Measurements from ENCODE around the gene CAMK1D. TPM values are rescaled to one million over a fixed set of nuclear protein-coding genes. Genes with fewer than 3 reads are reported as not detected.

CAMK1D gene
- total and polyA plus RNA-seq, 10 of the 15 experiments (the other 5 are each of a cell fraction or from before 2014, with no cell fraction given) = 2.1 to 35.5 (median 14.7) TPM

GRCh38 chr10:12409161-12409560, 59.8 kb downstream of the CAMK1D start:
- no peak for ATAC-seq
- Histone ChIP-seq H3K27me3 (replicated peaks in 1 of 2; ENCODE audit: control insufficient read depth in 2 of 2, insufficient read depth in 2 of 2, low read length in 1 of 2) (no peaks in the 10 kb centered on the region), H3K4me2 (ENCODE audit: control insufficient read depth, insufficient read depth) (no peak overlapping the region), H3K36me3 (ENCODE audit: control insufficient read depth in 2 of 2, insufficient read depth in 2 of 2, low read length in 1 of 2) (0 out of 4 replicates have a peak, but pooled peaks cover 0 to 3% of the 10 kb centered on the region in 2 experiments), H4K20me1 (ENCODE audit: control insufficient read depth, insufficient read depth) (no peaks in the 10 kb centered on the region), H3K9ac (ENCODE audit: control insufficient read depth, insufficient read depth, low read length) (no peak overlapping the region), H3K4me1 (ENCODE audit: control insufficient read depth, insufficient read depth, low read length) (no peaks in the 10 kb centered on the region), H3K9me3 (replicated peaks; ENCODE audit: control insufficient read depth, insufficient read depth, low read length) (no peaks in the 10 kb centered on the region), H3K79me2 (ENCODE audit: control insufficient read depth, insufficient read depth, low read length) (0 out of 2 replicates have a peak, but pooled peaks cover 2% of the 10 kb centered on the region), H3K27ac (ENCODE audit: control insufficient read depth, insufficient read depth) (no peak overlapping the region), H2AFZ (ENCODE audit: control insufficient read depth, low read depth, low read length) (no peak overlapping the region), H3K4me3 (no peak overlapping the region)
- no peak for DNase-seq (ENCODE audit: low read depth, low spot score)
- 94% methylated on average over 11 of the region's 11 CpGs for WGBS (ENCODE audit: insufficient coverage, insufficient replicate concordance, low lambda C conversion rate, missing lambda C conversion rate)
- ChIA-PET RAD21 (ENCODE audit: unreplicated experiment) (no interaction called here), SMC1A (ENCODE audit: uncharacterized antibody, unreplicated experiment) (interaction anchor here (0.6 kb wide), 1 partner anchor 27 kb away, joined by 3 read pairs; no protein-coding TSS in a partner anchor), CTCF (no interaction called here), POLR2A (no interaction called here)
- in situ Hi-C loops (cut with MboI) (no loop called here), intact Hi-C loops (cut with micrococcal nuclease; ENCODE audit: unreplicated experiment) (no loop called here)
- BruUV-seq (replicated peaks) = no TSS peak
- no peak for FAIRE-seq
- TF ChIP-seq CBX3 (IDR thresholded peaks at IDR 0.05; ENCODE audit: borderline replicate concordance, low read depth) (no peak), CHD4 (IDR thresholded peaks at IDR 0.05) (no peak), MTA3 (IDR thresholded peaks at IDR 0.05; ENCODE audit: borderline replicate concordance, low read length) (no peak), YBX1 (IDR thresholded peaks at IDR 0.05) (no peak), SP1 (IDR thresholded peaks at IDR 0.05; ENCODE audit: low read depth, low read length) (no peak), SREBF2 (IDR thresholded peaks at IDR 0.05; ENCODE audit: low read length) (no peak), POLR2AphosphoS2 (IDR thresholded peaks at IDR 0.05; ENCODE audit: low read depth, low read length) (no peak), SMARCA5 (IDR thresholded peaks at IDR 0.05) (no peak), KDM1A (IDR thresholded peaks at IDR 0.05; ENCODE audit: borderline replicate concordance) (no peak), BCL3 (IDR thresholded peaks at IDR 0.05; ENCODE audit: borderline replicate concordance, insufficient read depth, low read depth, low read length, poor library complexity, severe bottlenecking) (no peak), KAT2A (conservative IDR thresholded peaks at IDR 0.05; ENCODE audit: control insufficient read depth, low read depth, low read length) (no peak)
- TF ChIP-seq, protein P1, sequence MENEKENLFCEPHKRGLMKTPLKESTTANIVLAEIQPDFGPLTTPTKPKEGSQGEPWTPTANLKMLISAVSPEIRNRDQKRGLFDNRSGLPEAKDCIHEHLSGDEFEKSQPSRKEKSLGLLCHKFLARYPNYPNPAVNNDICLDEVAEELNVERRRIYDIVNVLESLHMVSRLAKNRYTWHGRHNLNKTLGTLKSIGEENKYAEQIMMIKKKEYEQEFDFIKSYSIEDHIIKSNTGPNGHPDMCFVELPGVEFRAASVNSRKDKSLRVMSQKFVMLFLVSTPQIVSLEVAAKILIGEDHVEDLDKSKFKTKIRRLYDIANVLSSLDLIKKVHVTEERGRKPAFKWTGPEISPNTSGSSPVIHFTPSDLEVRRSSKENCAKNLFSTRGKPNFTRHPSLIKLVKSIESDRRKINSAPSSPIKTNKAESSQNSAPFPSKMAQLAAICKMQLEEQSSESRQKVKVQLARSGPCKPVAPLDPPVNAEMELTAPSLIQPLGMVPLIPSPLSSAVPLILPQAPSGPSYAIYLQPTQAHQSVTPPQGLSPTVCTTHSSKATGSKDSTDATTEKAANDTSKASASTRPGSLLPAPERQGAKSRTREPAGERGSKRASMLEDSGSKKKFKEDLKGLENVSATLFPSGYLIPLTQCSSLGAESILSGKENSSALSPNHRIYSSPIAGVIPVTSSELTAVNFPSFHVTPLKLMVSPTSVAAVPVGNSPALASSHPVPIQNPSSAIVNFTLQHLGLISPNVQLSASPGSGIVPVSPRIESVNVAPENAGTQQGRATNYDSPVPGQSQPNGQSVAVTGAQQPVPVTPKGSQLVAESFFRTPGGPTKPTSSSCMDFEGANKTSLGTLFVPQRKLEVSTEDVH (IDR thresholded peaks at IDR 0.05; ENCODE audit: low read depth, partially characterized antibody) = no peak
- TF ChIP-seq, protein P2, sequence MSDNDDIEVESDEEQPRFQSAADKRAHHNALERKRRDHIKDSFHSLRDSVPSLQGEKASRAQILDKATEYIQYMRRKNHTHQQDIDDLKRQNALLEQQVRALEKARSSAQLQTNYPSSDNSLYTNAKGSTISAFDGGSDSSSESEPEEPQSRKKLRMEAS (IDR thresholded peaks at IDR 0.05; ENCODE audit: low read depth, low read length) = no peak
- TF ChIP-seq, protein P3, sequence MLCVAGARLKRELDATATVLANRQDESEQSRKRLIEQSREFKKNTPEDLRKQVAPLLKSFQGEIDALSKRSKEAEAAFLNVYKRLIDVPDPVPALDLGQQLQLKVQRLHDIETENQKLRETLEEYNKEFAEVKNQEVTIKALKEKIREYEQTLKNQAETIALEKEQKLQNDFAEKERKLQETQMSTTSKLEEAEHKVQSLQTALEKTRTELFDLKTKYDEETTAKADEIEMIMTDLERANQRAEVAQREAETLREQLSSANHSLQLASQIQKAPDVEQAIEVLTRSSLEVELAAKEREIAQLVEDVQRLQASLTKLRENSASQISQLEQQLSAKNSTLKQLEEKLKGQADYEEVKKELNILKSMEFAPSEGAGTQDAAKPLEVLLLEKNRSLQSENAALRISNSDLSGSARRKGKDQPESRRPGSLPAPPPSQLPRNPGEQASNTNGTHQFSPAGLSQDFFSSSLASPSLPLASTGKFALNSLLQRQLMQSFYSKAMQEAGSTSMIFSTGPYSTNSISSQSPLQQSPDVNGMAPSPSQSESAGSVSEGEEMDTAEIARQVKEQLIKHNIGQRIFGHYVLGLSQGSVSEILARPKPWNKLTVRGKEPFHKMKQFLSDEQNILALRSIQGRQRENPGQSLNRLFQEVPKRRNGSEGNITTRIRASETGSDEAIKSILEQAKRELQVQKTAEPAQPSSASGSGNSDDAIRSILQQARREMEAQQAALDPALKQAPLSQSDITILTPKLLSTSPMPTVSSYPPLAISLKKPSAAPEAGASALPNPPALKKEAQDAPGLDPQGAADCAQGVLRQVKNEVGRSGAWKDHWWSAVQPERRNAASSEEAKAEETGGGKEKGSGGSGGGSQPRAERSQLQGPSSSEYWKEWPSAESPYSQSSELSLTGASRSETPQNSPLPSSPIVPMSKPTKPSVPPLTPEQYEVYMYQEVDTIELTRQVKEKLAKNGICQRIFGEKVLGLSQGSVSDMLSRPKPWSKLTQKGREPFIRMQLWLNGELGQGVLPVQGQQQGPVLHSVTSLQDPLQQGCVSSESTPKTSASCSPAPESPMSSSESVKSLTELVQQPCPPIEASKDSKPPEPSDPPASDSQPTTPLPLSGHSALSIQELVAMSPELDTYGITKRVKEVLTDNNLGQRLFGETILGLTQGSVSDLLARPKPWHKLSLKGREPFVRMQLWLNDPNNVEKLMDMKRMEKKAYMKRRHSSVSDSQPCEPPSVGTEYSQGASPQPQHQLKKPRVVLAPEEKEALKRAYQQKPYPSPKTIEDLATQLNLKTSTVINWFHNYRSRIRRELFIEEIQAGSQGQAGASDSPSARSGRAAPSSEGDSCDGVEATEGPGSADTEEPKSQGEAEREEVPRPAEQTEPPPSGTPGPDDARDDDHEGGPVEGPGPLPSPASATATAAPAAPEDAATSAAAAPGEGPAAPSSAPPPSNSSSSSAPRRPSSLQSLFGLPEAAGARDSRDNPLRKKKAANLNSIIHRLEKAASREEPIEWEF (IDR thresholded peaks at IDR 0.05; ENCODE audit: insufficient replicate concordance, low read depth, low read length) = no peak

All from GM12878 (cell line).